GM12801 (cell line): Measurements from ENCODE around the gene PACSIN1.

Experiments used
- CTCF ChIP-seq: IDR thresholded peaks from one replicate; pipeline ENCODE4 v1.5.1; 2011; ENCODE audit warnings: control low read depth; ENCODE audit not compliant: insufficient read length; ENCODE audit errors: extremely low read depth

PACSIN1 gene

DNA sequence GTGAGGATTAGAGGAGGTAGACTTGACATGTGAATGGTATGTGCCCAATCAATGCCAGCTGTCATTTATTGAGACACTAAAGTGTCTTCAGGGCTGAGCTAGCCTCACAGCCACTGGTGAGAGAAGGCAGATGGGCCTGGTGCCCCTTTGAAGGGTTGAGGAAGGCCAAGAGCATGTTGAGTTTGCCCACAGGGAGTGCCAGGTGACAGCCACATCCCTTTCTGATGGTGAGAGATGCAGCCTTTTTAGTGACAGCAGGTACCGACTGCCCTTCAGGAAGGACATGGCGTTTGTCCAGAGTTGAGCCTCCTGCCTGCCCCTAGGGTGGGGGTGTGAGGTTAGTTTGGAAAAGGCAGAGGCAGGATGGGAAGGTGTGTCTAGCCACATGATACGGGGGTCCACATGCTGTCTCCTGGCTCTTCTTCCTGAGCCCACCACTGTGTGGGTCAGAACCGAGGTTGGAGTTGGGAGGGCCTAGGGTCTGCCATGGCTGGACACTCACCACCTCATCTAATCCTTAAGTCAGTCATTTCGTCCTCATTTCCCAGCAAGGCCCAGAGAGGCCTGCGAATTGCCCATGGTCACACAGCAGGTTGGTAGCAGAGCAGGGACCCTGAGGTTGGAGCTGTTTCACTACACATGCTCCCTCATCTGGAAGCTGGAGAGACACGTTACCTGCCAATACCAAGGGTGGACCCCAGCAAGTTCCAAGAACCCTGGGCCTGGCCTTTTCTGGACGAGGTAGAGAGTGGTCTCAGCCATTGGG is 57.7 kb downstream of the PACSIN1 start:
- no peak for TF ChIP-seq CTCF

GRCh38 chr6:34524499-34524898 is 58.6 kb downstream of the PACSIN1 start:
- no peak for TF ChIP-seq CTCF

DNA sequence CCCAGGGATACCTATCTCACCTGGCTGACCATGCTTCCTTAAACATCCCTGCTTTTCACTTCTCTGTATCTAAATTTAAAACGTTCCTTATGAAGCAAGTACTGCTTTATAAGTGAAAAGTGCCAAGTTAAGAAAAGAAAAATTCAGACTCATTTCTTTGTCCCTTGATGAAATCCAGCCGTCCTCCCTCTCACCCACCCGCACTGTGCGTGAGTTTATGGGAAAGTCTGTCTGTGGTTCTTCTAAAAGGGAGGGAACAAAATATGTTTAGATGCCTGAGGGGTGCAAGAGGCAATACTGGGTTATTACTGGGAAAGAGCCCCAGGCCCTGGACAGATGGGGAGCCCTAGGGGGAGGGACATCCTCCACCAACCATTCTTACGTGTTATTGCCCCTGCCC is 59.1 kb downstream of the PACSIN1 start:
- no peak for TF ChIP-seq CTCF

DNA sequence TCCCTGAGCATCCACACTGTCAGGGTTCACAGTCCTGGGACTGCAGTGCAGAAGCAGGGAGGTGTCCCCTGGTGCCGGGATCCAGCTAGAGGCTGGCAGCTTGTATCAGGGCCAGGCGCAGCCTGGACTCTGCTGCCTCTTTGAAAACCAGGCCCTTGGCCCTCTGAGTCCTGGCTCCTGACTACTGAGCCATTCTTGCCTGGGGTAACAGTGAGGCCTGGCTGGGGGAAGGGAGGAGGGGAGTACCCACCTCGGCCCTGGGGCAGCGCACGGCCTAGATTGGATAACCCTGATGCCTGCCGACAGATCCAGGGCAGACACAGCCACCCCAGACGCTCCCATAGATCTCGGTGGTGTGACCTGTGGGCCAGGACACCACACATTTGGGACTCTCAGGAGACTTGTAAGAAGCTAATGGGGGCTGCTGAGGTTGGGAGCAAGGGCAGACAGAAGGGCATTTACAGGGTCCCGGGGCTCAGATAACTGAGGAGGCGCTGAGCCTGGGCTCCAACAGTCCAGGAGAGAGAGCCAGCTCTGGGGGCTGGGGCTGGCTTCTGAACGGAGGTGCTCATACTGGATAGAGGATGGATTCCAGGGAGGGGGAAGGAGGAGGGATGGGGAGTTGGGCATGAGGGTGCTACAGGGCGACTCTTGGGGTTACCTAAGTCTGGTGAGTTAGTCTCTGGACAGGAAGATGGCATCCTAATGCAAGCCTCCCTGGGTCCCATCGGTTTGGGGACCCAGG is 59.7 kb downstream of the PACSIN1 start:
- no peak for TF ChIP-seq CTCF

DNA sequence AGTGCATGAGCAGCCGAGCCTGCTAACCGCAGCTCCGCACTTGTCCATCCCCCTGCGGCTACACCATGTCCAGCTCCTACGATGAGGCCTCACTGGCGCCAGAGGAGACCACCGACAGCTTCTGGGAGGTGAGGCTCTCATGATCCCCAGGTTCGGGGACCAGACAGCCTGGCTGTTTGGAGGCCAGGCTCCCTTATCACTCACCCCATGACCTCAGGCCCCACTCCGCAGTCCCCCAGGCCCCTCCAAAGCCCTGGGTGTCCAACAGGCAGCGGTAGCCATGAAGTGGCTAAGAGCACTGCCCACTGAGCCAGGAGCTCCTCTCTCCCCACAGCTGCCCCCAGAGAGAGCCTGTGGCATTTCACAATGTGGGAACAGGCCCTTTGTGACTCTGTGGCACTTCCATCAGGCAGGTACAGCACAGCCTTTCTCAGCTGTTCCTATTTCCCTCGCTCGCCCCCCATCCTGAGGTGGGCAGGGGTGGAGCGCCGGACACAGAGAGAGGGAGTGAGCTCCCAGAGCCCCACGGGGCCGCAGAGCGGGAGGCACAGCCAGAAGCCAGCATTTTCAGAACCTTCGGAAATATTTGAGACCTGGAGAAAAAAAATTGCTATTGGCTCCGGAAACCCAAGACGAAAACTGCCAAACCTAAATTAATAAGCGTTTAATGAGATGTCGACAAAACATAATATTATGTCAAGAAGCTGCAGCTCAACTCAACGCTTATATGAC is 60.5 kb downstream of the PACSIN1 start:
- no peak for TF ChIP-seq CTCF

GRCh38 chr6:34526992-34527728 is 61.3 kb downstream of the PACSIN1 start:
- TF ChIP-seq CTCF: no peak
